ENCODE results near the gene PTCD1.

The PTCD1 gene

GRCh38 chr7:99429756-99430155 is 8.8 kb downstream of the PTCD1 start:
- no peaks in the 10 kb centered on the region for H3K79me2 ChIP-seq (ENCODE audit: insufficient read depth, low read length)
- no peaks in the 10 kb centered on the region for H3K9me3 ChIP-seq (ENCODE audit: insufficient read depth, low read length, severe bottlenecking)
- no peak for DNase-seq
- H3K4me1 ChIP-seq (ENCODE audit: insufficient read depth, low read length) = no peaks in the 10 kb centered on the region
- H3K4me3 ChIP-seq (ENCODE audit: low read depth in 1 of 2, low read length in 2 of 2) = no peak overlapping the region
- TF ChIP-seq CTCF (IDR thresholded peaks at IDR 0.05; ENCODE audit: borderline replicate concordance, extremely low read depth, low read length, poor library complexity, severe bottlenecking) (no peak), EZH2 (IDR thresholded peaks at IDR 0.05; ENCODE audit: borderline replicate concordance, low read depth, low read length, severe bottlenecking) (no peak)
- no peak overlapping the region for H3K4me2 ChIP-seq (ENCODE audit: insufficient read depth, low read length)
- H2AFZ ChIP-seq (ENCODE audit: low read depth, low read length) = no peak overlapping the region
- H4K20me1 ChIP-seq (ENCODE audit: insufficient read depth, low read length) = peaks cover 11% of the 10 kb centered on the region
- no peak overlapping the region for H3K27ac ChIP-seq (ENCODE audit: low read length)
- H3K27me3 ChIP-seq (ENCODE audit: insufficient read depth, low read length, poor library complexity) = no peaks in the 10 kb centered on the region
- no peak for ATAC-seq (ENCODE audit: insufficient read depth, low read depth)
- no peak overlapping the region for H3K9ac ChIP-seq (ENCODE audit: low read depth, low read length)
- H3K36me3 ChIP-seq (ENCODE audit: insufficient read depth, low read length) = peaks cover 64% of the 10 kb centered on the region

GRCh38 chr7:99428972-99429566 is 9.5 kb downstream of the PTCD1 start:
- no peak overlapping the region for H2AFZ ChIP-seq (ENCODE audit: low read depth, low read length)
- no peaks in the 10 kb centered on the region for H3K9me3 ChIP-seq (ENCODE audit: insufficient read depth, low read length, severe bottlenecking)
- no peaks in the 10 kb centered on the region for H3K27me3 ChIP-seq (ENCODE audit: insufficient read depth, low read length, poor library complexity)
- no peak overlapping the region for H3K9ac ChIP-seq (ENCODE audit: low read depth, low read length)
- H3K36me3 ChIP-seq (ENCODE audit: insufficient read depth, low read length) = peaks cover 65% of the 10 kb centered on the region
- peaks cover 11% of the 10 kb centered on the region for H4K20me1 ChIP-seq (ENCODE audit: insufficient read depth, low read length)
- H3K4me3 ChIP-seq (ENCODE audit: low read depth in 1 of 2, low read length in 2 of 2) = no peak overlapping the region
- DNase-seq (no peak), ATAC-seq (ENCODE audit: insufficient read depth, low read depth) (no peak)
- no peaks in the 10 kb centered on the region for H3K4me1 ChIP-seq (ENCODE audit: insufficient read depth, low read length)
- H3K79me2 ChIP-seq (ENCODE audit: insufficient read depth, low read length) = no peaks in the 10 kb centered on the region
- no peak overlapping the region for H3K27ac ChIP-seq (ENCODE audit: low read length)
- TF ChIP-seq EZH2 (IDR thresholded peaks at IDR 0.05; ENCODE audit: borderline replicate concordance, low read depth, low read length, severe bottlenecking) (no peak), CTCF (IDR thresholded peaks at IDR 0.05; ENCODE audit: borderline replicate concordance, extremely low read depth, low read length, poor library complexity, severe bottlenecking) (no peak)
- no peak overlapping the region for H3K4me2 ChIP-seq (ENCODE audit: insufficient read depth, low read length)

DNA sequence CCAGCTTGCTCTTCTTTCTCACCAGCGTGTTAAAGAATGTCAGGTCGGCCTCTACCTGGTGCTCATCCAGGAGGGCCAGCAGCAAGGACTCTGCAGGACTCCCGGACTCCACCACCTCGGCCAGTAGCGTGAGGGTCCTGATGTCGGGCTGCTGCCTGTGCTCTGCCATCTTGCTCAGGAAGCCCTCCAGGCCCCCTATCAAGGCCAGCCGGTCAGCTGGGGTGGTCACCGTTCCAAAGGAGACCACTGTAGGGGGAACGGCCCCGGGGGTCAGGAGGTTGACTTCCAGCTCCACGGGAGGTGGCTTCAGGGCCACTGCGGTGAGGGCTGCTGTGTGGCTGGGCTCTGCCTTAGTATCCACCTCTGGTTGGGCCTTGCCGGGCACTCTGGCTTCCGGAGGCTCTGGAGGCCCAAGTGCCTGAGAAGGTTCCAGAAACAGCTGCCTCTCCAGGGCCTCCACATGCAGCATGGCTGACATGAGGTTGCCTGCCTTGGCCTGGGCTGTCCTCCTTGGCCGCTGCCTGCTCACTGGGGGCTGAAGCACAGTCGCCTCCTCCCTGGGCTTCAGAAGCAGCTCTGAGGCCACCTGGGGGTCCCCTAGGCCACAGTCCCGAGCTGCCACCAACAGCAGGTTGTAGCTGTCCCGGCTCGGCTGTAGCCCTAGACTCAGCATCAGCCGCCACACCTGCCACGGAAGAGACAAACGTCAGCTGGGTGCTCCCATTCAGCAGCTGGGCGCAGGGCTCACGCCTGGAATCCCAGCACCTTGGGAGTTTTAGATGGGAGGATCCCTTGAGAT is 13.5 kb downstream of the PTCD1 start:
- no peak overlapping the region for H2AFZ ChIP-seq (ENCODE audit: low read depth, low read length)
- H3K9me3 ChIP-seq (ENCODE audit: insufficient read depth, low read length, severe bottlenecking) = no peaks in the 10 kb centered on the region
- no peak overlapping the region; the same call in 1 of the 2 replicates for H3K27ac ChIP-seq (ENCODE audit: low read length)
- H4K20me1 ChIP-seq (ENCODE audit: insufficient read depth, low read length) = peaks cover 3% of the 10 kb centered on the region; the same call in 1 of the 2 replicates
- H3K4me3 ChIP-seq (ENCODE audit: low read depth in 1 of 2, low read length in 2 of 2) = no peak overlapping the region
- no peak for TF ChIP-seq EZH2 (IDR thresholded peaks at IDR 0.05; ENCODE audit: borderline replicate concordance, low read depth, low read length, severe bottlenecking)
- no peak for TF ChIP-seq CTCF (IDR thresholded peaks at IDR 0.05; ENCODE audit: borderline replicate concordance, extremely low read depth, low read length, poor library complexity, severe bottlenecking)
- H3K79me2 ChIP-seq (ENCODE audit: insufficient read depth, low read length) = no peaks in the 10 kb centered on the region
- H3K9ac ChIP-seq (ENCODE audit: low read depth, low read length) = no peak overlapping the region
- no peaks in the 10 kb centered on the region for H3K27me3 ChIP-seq (ENCODE audit: insufficient read depth, low read length, poor library complexity)
- H3K4me2 ChIP-seq (ENCODE audit: insufficient read depth, low read length) = no peak overlapping the region
- peaks cover 69% of the 10 kb centered on the region for H3K36me3 ChIP-seq (ENCODE audit: insufficient read depth, low read length)
- DNase-seq (no peak), ATAC-seq (ENCODE audit: insufficient read depth, low read depth) (no peak)
- no peaks in the 10 kb centered on the region for H3K4me1 ChIP-seq (ENCODE audit: insufficient read depth, low read length)

All from DND-41 (cell line).